ENCODE measurements around the gene NDOR1.

DNA sequence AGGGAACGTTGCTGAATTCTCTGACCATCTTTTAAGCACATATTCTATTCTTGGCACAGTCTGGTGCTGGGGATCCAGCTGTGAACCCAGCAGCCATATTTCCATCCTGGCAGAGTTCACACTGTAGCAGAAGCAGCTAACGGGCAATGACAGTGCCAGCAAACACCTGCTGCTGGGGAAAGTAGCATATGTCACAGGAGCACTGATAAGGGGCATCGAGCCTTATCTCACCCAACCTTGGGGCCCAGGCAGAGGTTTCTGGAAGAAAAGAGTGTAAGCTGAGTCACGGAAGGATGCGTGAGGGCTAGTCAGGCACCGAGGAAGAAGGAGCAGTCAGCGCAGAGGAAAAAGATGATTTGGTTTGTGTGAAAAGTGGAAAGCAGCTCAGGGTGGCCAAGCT, 1.1 kb downstream of the NDOR1 start:
- TF ChIP-seq, protein P1, sequence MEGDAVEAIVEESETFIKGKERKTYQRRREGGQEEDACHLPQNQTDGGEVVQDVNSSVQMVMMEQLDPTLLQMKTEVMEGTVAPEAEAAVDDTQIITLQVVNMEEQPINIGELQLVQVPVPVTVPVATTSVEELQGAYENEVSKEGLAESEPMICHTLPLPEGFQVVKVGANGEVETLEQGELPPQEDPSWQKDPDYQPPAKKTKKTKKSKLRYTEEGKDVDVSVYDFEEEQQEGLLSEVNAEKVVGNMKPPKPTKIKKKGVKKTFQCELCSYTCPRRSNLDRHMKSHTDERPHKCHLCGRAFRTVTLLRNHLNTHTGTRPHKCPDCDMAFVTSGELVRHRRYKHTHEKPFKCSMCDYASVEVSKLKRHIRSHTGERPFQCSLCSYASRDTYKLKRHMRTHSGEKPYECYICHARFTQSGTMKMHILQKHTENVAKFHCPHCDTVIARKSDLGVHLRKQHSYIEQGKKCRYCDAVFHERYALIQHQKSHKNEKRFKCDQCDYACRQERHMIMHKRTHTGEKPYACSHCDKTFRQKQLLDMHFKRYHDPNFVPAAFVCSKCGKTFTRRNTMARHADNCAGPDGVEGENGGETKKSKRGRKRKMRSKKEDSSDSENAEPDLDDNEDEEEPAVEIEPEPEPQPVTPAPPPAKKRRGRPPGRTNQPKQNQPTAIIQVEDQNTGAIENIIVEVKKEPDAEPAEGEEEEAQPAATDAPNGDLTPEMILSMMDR (IDR thresholded peaks at IDR 0.05; ENCODE audit: extremely low read depth in 1 of 2, insufficient read depth in 1 of 2, low read depth in 1 of 2, low read length in 2 of 2): no peak
- TF ChIP-seq POLR2A (IDR thresholded peaks at IDR 0.05; ENCODE audit: low read depth, low read length) (no peak), EZH2 (IDR thresholded peaks at IDR 0.05; ENCODE audit: borderline replicate concordance, low read depth, low read length, severe bottlenecking) (no peak), MYC (IDR thresholded peaks at IDR 0.05; ENCODE audit: low read depth, low read length) (no peak), POLR2AphosphoS5 (IDR thresholded peaks at IDR 0.05; ENCODE audit: insufficient read depth, low read depth, low read length) (no peak), GATA2 (IDR thresholded peaks at IDR 0.05; ENCODE audit: insufficient read depth, insufficient read length, low read depth, low read length) (no peak)
- TF ChIP-seq, protein P2, sequence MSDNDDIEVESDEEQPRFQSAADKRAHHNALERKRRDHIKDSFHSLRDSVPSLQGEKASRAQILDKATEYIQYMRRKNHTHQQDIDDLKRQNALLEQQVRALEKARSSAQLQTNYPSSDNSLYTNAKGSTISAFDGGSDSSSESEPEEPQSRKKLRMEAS (IDR thresholded peaks at IDR 0.05; ENCODE audit: insufficient read depth, insufficient read length): no peak

Measured in endothelial cell of umbilical vein (primary cell).